Type B pancreatic cell (in vitro differentiated cells): ENCODE results near the gene C11orf42. TPM values are rescaled to one million over a fixed set of nuclear protein-coding genes. Genes with fewer than 3 reads are reported as not detected.
"Not testable (repeated sequence)": the region's sequence is repeated elsewhere in the genome, so short reads cannot be mapped to it uniquely, and the experiment has no call there.

ENCODE experiments used
- DNase-seq: peaks from one replicate; pipeline ENCODE4 v3.0.0; 2021; ENCODE audit warnings: mixed read lengths; ENCODE audit not compliant: unreplicated experiment; ENCODE audit errors: extremely low spot score
- H3K27ac Mint-ChIP-seq: 2 replicates; pipeline ENCODE4 v1.8.0; 2021; ENCODE audit warnings: mild to moderate bottlenecking, mixed read lengths
- H3K27me3 Mint-ChIP-seq: 2 replicates; pipeline ENCODE4 v1.8.0; 2021; ENCODE audit warnings: mixed read lengths
- H3K36me3 Mint-ChIP-seq: 2 replicates; pipeline ENCODE4 v1.8.0; 2021; ENCODE audit warnings: mixed read lengths
- H3K4me1 Mint-ChIP-seq: one replicate; pipeline ENCODE4 v1.8.0; 2021; ENCODE audit warnings: mixed read lengths; ENCODE audit not compliant: unreplicated experiment
- H3K4me3 Mint-ChIP-seq: 2 replicates; pipeline ENCODE4 v1.8.0; 2021; ENCODE audit warnings: mild to moderate bottlenecking, mixed read lengths
- H3K9me3 Mint-ChIP-seq: 2 replicates; pipeline ENCODE4 v1.8.0; 2021; ENCODE audit warnings: mixed read lengths
- total RNA-seq: library from RNA; stranded (reverse); gene quantifications from 2 replicates; pipeline ENCODE4 v1.2.1, GENCODE V29; 2021; ENCODE audit warnings: low replicate concordance
- TF ChIP-seq, protein P1 (sequence below): fragments of 200-600 bp; sonication (generic); conservative IDR thresholded peaks from 2 replicates; pipeline ENCODE4 v1.5.0; 2021; ENCODE audit warnings: antibody characterized with exemption, mild to moderate bottlenecking

C11orf42 gene
- total RNA-seq, 1 donor from 2014 or later: not detected

DNA sequence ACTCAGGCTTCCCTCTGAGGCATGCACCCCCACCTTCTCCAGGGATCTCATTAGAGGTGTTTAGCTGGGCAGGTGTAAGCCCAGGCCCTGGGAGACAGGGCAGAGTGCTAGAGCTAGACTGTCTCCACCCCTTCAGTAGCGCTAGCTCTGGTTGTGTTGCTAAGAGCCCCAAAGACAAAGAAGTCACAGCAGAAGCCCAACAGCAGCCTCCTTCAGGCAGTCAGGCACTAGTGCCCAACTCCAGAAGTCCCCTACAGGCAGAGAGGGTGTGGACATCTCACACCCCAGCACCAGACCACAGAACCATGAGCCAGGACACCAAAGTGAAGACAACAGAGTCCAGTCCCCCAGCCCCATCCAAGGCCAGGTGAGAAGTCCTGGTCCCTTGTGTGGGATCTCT lies 33.5 kb downstream of the C11orf42 start, which contains the start of gene CNGA4:
Gene CNGA4, plus strand, starts transcription at position 188 of the 400 bp plus-strand sequence. Its CDS starts 118 bp downstream, at position 306.
- H3K27ac Mint-ChIP-seq: no peak within 1 kb of the TSS
- DNase-seq: no peak
- TF ChIP-seq, protein P1, sequence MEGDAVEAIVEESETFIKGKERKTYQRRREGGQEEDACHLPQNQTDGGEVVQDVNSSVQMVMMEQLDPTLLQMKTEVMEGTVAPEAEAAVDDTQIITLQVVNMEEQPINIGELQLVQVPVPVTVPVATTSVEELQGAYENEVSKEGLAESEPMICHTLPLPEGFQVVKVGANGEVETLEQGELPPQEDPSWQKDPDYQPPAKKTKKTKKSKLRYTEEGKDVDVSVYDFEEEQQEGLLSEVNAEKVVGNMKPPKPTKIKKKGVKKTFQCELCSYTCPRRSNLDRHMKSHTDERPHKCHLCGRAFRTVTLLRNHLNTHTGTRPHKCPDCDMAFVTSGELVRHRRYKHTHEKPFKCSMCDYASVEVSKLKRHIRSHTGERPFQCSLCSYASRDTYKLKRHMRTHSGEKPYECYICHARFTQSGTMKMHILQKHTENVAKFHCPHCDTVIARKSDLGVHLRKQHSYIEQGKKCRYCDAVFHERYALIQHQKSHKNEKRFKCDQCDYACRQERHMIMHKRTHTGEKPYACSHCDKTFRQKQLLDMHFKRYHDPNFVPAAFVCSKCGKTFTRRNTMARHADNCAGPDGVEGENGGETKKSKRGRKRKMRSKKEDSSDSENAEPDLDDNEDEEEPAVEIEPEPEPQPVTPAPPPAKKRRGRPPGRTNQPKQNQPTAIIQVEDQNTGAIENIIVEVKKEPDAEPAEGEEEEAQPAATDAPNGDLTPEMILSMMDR: no peak
- no peaks in the 10 kb centered on the region for H3K9me3 Mint-ChIP-seq
- H3K36me3 Mint-ChIP-seq: peaks cover 3% of the 10 kb centered on the region
- H3K4me1 Mint-ChIP-seq: peaks cover 10% of the 10 kb centered on the region
- no peak within 1 kb of the TSS for H3K4me3 Mint-ChIP-seq
- H3K27me3 Mint-ChIP-seq: peaks cover 10% of the 10 kb centered on the region

DNA sequence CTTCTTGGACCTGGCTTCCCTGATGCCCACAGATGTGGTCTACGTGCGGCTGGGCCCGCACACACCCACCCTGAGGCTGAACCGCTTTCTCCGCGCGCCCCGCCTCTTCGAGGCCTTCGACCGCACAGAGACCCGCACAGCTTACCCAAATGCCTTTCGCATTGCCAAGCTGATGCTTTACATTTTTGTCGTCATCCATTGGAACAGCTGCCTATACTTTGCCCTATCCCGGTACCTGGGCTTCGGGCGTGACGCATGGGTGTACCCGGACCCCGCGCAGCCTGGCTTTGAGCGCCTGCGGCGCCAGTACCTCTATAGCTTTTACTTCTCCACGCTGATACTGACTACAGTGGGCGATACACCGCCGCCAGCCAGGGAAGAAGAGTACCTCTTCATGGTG lies 34.8 kb downstream of the C11orf42 start:
- H3K9me3 Mint-ChIP-seq: no peaks in the 10 kb centered on the region
- H3K36me3 Mint-ChIP-seq: no peaks in the 10 kb centered on the region
- no peak for DNase-seq
- H3K4me3 Mint-ChIP-seq: no peak overlapping the region
- no peak overlapping the region for H3K27ac Mint-ChIP-seq
- H3K4me1 Mint-ChIP-seq: peaks cover 4% of the 10 kb centered on the region
- TF ChIP-seq, protein P1: no peak
- peaks cover 15% of the 10 kb centered on the region for H3K27me3 Mint-ChIP-seq

- Mint-ChIP-seq H3K4me1 (no peaks in the 10 kb centered on the region), H3K27ac (no peak overlapping the region), H3K27me3 (peaks cover 15% of the 10 kb centered on the region), H3K4me3 (no peak overlapping the region), H3K36me3 (no peaks in the 10 kb centered on the region), H3K9me3 (no peaks in the 10 kb centered on the region)
- TF ChIP-seq, protein P1: no peak
- DNase-seq: no peak
Measured at GRCh38 chr11:6240781-6241180, 35.4 kb downstream of the C11orf42 start.

- H3K27ac Mint-ChIP-seq: no peak overlapping the region
- no peaks in the 10 kb centered on the region for H3K36me3 Mint-ChIP-seq
- TF ChIP-seq, protein P1: no peak
- H3K27me3 Mint-ChIP-seq: peaks cover 15% of the 10 kb centered on the region
- no peak overlapping the region for H3K4me3 Mint-ChIP-seq
- DNase-seq: no peak
- no peaks in the 10 kb centered on the region for H3K4me1 Mint-ChIP-seq
- H3K9me3 Mint-ChIP-seq: no peaks in the 10 kb centered on the region
Measured at GRCh38 chr11:6241316-6241715, 36.0 kb downstream of the C11orf42 start.

- Mint-ChIP-seq H3K4me3 (no peak overlapping the region), H3K4me1 (no peaks in the 10 kb centered on the region), H3K27me3 (peaks cover 18% of the 10 kb centered on the region), H3K9me3 (no peaks in the 10 kb centered on the region), H3K36me3 (no peaks in the 10 kb centered on the region), H3K27ac (no peak overlapping the region)
- TF ChIP-seq, protein P1: no peak
- DNase-seq: no peak
Measured at GRCh38 chr11:6245536-6245935, 40.2 kb downstream of the C11orf42 start.

GRCh38 chr11:6248248-6248647 lies 42.9 kb downstream of the C11orf42 start:
- TF ChIP-seq, protein P1: no peak
- H3K27ac Mint-ChIP-seq: no peak overlapping the region
- H3K4me3 Mint-ChIP-seq: no peak overlapping the region
- H3K36me3 Mint-ChIP-seq: no peaks in the 10 kb centered on the region
- H3K27me3 Mint-ChIP-seq: peaks cover 14% of the 10 kb centered on the region
- DNase-seq: no peak
- H3K9me3 Mint-ChIP-seq: no peaks in the 10 kb centered on the region
- H3K4me1 Mint-ChIP-seq: no peaks in the 10 kb centered on the region

GRCh38 chr11:6248897-6249296 lies 43.5 kb downstream of the C11orf42 start:
- not testable (repeated sequence) for H3K27me3 Mint-ChIP-seq, H3K27ac Mint-ChIP-seq, H3K4me1 Mint-ChIP-seq, DNase-seq, H3K4me3 Mint-ChIP-seq, H3K36me3 Mint-ChIP-seq, H3K9me3 Mint-ChIP-seq
